Activated T-helper 1 cell treated with anti-CD3 and anti-CD28 coated beads, Interleukin-12 subunit alpha, Interleukin-12 subunit beta, Interleukin-2, Interleukin-4 antibody, amounts not matched to agents 30 ng/mL and 10 ng/mL and 1 ng/mL, durations not matched to agents 14 hours and 24 hours and 36 hours (primary cell): ENCODE measurements around the gene CSNK1D. TPM values are rescaled to one million over a fixed set of nuclear protein-coding genes. Genes with fewer than 3 reads are reported as not detected.
A peak's percentile ranks its signal among the peaks of the same experiment; 100 is the strongest.

ENCODE experiments used
- DNase-seq: peaks from one replicate; pipeline ENCODE4 v3.0.0; 2021; ENCODE audit warnings: low spot score
- H3K27ac Mint-ChIP-seq: one replicate; pipeline ENCODE4 v1.8.0; 2021; ENCODE audit warnings: mild to moderate bottlenecking, mixed read lengths
- H3K27me3 Mint-ChIP-seq: one replicate; pipeline ENCODE4 v1.8.0; 2022; ENCODE audit warnings: mild to moderate bottlenecking, moderate library complexity, mixed read lengths; ENCODE audit not compliant: insufficient read depth
- H3K36me3 Mint-ChIP-seq: one replicate; pipeline ENCODE4 v1.8.0; 2021; ENCODE audit warnings: low read depth, mixed read lengths
- H3K4me1 Mint-ChIP-seq: one replicate; pipeline ENCODE4 v1.8.0; 2021; ENCODE audit warnings: low read depth, mixed read lengths
- H3K4me3 Mint-ChIP-seq: one replicate; pipeline ENCODE4 v1.8.0; 2021; ENCODE audit warnings: mild to moderate bottlenecking, moderate library complexity, mixed read lengths
- H3K9me3 Mint-ChIP-seq: one replicate; pipeline ENCODE4 v1.8.0; 2021; ENCODE audit warnings: mixed read lengths
- intact Hi-C: fragments of 100-400 bp; cut with micrococcal nuclease; formaldehyde crosslinking; loops from one replicate; pipeline ENCODE4 v1.15.1; 2024
- total RNA-seq: library from RNA; stranded (reverse); gene quantifications from 2 replicates; pipeline ENCODE4 v1.2.3, GENCODE V29; 2022

CSNK1D gene
- total RNA-seq, 1 donor from 2014 or later = 161 TPM

DNA sequence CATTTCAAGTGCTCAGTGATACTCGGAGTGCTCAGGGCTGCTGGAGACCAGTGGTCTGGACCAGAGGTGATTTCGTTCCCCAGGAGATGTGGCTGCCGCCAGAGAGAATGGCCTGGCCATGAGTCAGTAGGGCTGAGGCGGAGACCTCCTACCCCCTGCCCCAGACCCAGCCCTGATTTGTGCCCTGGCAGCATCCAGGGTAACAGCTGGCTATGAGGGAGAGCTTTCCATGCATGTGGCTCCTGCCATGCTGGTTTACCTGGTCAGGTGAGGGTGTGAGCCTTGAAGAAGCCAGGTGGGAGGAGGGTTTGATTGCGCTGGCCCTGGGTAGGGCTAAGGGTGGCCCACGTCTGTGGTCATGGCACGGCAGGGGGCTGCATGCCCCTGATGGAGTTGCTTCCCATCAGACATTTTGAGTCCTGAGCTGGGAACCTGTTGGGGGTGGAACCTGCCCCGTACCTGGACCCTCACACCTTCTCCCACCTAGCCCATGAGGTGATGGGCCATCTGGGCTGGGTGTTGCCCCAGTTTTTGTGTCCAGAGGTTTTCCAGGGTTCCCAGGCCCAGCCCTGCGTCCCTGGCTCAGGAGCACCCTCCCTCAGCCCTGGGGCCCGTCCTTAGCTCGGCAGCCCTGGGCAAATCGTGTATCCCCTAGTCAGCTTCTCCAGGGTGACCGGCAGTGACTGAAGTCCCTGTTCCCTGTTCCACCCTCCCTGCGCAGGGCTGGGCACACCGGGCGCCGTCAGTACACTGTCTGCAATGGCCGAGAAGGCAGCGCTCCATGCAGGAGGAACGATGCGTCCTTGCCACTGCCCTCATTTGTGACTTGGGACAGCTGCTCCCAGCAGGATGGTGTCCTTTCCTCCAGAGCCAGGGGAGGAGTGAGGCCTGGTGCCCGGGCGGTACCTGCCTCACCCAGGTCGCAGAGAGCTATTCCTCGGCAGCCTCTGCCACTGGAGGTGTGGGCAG, 9.0 kb upstream of the CSNK1D start:
- H3K4me1 Mint-ChIP-seq = peaks cover 13% of the 10 kb centered on the region

DNA sequence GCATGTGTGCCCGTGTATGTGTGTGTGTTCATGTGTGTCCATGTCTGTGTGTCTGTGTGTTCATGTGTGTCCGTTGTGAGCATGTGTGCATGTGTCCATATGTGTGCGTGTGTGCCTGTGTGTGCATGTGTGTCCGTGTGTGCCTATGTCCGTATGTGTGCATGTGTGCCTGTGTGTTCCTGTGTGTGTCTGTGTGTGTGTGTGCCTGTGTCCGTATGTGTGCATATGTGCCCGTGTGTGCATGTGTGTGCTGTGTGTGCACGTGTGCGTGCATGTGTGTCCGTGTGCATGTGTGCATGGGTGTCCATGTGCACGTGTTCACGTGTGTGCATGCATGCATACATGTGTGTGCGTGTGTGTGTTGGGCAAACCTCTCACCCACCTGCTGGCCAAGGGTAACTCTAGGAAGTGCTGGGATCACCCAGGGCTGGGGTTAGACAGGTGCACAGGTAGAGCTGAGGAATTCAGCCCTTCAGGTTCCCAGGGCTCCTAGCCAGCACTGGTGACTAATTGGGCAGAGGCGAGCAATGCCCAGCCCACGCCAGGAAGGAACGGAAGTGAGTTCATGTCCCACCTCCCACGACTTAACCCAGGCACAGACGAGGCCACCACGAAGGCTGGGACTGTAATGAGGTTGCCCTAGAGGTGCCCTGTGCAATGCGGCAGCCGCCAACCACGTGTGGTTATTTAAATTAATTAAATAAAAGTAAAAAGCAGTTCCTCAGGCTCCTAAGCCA, 8.2 kb upstream of the CSNK1D start:
- no peaks in the 10 kb centered on the region for H3K9me3 Mint-ChIP-seq
- intact Hi-C loops = no loop called here
- peaks cover 4% of the 10 kb centered on the region for H3K27me3 Mint-ChIP-seq
- no peak overlapping the region for H3K27ac Mint-ChIP-seq
- no peak for DNase-seq
- no peak overlapping the region for H3K4me3 Mint-ChIP-seq
- peaks cover 13% of the 10 kb centered on the region for H3K4me1 Mint-ChIP-seq
- no peaks in the 10 kb centered on the region for H3K36me3 Mint-ChIP-seq

More for the DNA sequence above, 9.0 kb upstream of the CSNK1D start:
- Mint-ChIP-seq H3K36me3 (no peaks in the 10 kb centered on the region), H3K27ac (no peak overlapping the region), H3K27me3 (peaks cover 1% of the 10 kb centered on the region), H3K4me3 (no peak overlapping the region), H3K9me3 (no peaks in the 10 kb centered on the region)
- intact Hi-C loops = loop anchor here (1.0 kb wide), 1 partner anchor 10 kb away; no protein-coding TSS in a partner anchor
- DNase-seq = no peak

DNA sequence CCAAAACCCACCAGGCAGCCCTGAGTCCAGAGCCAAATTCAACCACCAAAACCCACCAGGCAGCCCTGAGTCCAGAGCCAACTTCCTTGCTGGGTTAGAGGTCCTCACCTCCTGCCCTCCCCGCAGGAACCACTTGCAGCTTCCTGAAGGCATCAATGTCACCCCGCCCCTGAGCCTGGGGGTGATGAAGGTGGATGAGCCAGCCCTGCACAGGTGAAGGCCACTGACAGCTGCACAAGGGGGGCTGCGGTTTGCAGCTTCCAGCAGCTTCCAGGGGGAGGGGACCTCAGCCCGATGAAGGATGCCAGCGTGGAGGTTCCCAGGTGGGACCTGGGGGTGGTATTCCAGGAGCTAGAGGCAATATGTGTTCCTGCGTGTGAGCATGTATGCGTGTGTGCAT, 7.6 kb upstream of the CSNK1D start:
- Mint-ChIP-seq H3K36me3 (no peaks in the 10 kb centered on the region), H3K27ac (no peak overlapping the region), H3K4me3 (no peak overlapping the region), H3K9me3 (no peaks in the 10 kb centered on the region), H3K27me3 (peaks cover 4% of the 10 kb centered on the region), H3K4me1 (peaks cover 13% of the 10 kb centered on the region)
- intact Hi-C loops = no loop called here
- DNase-seq = no peak

DNA sequence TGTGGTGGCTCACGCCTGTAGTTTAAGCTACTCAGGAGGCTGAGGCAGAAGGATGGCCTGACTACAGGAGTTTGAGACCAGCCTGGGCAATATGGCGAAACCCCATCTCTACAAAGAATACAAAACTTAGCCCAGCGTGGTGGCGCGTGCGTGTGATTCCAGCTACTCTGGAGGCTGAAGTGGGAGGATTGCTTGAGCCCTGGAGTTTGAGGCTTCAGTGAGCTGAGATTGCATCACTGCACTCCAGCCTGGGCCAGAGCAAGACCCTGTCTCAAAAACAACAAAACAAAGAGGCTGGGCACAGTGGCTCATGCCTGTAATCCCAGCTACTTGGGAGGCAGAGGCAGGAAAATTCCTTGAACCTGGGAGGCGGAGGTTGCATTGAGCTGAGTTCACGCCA, 7.0 kb upstream of the CSNK1D start:
- intact Hi-C loops = no loop called here
- no peak for DNase-seq
- no peaks in the 10 kb centered on the region for H3K9me3 Mint-ChIP-seq
- peaks cover 4% of the 10 kb centered on the region for H3K27me3 Mint-ChIP-seq
- no peak overlapping the region for H3K27ac Mint-ChIP-seq
- H3K4me3 Mint-ChIP-seq = no peak overlapping the region
- peaks cover 13% of the 10 kb centered on the region for H3K4me1 Mint-ChIP-seq
- H3K36me3 Mint-ChIP-seq = no peaks in the 10 kb centered on the region

DNA sequence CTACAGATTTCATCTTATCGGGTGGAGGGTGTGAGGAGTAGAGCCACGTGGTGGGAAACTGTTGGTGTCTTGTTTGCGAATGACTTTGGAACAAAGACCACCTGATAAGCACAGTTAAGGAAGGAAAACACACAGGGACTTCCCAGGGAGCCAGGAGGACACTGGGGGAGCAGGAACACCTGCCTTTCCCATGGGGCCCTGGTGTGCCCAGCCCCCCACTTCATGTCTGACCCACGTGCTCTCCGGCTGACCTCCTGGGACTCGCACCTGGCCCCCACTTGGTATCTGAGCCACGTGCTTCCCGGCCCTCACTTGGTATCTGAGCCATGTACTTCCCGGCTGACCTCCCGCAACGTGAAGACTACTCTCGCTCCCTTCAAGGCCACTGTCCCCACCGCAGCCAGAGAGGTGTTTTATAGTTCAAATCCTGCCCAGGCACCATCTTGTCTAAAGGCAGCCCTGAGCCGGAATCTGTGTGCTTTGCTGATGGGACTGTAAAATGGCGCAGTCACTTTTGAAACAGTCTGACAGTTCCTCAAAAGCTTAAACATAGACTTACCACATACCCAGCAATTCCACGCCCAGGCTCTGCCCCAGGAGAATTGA, 5.4 kb upstream of the CSNK1D start:
- Mint-ChIP-seq H3K36me3 (no peaks in the 10 kb centered on the region), H3K27me3 (peaks cover 4% of the 10 kb centered on the region)

DNA sequence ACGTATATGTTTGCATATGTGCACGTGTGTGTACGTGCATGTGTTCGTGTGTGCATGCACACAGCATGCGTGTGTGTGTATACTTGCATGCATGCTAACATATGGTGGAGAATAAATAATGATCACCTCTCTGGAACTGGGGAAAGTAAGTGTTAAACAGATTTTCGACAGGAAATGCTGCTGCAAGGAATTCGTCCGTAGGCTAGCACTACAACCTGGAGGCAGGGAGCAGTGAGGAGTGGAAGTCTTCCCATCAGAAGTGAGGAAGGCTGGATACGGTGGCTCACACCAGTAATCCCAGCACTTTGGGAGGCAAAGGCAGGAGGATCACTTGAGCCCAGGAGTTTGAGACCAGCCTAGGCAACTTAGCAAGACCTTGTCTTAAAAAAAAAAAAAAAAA, 4.8 kb upstream of the CSNK1D start:
- no peak for DNase-seq
- Mint-ChIP-seq H3K27ac (no peak overlapping the region), H3K9me3 (no peaks in the 10 kb centered on the region), H3K36me3 (no peaks in the 10 kb centered on the region), H3K4me3 (no peak overlapping the region), H3K27me3 (peaks cover 4% of the 10 kb centered on the region), H3K4me1 (peaks cover 13% of the 10 kb centered on the region)
- intact Hi-C loops = no loop called here

More for the DNA sequence above, 5.4 kb upstream of the CSNK1D start:
- no peak for DNase-seq
- intact Hi-C loops = no loop called here
- no peak overlapping the region for H3K4me3 Mint-ChIP-seq
- no peaks in the 10 kb centered on the region for H3K9me3 Mint-ChIP-seq
- H3K4me1 Mint-ChIP-seq = peaks cover 13% of the 10 kb centered on the region
- H3K27ac Mint-ChIP-seq = no peak overlapping the region

DNA sequence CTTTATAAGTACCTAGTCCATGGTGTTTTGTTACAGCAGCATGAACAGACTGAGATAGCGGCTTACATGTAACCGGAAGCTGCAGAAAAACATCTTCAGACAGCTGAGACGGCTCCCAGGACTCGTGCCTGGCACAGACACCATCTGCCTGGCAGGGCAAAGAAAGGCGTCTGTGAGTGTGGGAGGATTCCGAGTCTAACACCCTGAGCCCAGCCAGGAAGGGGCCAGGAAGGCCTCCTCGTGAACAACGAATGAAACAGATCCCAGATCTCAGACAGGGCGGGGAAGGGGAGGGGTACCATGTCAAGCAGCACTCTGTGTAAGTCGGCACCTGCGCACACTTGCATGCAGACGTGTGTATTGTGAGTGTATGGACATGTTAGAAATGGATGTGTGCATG, 4.4 kb upstream of the CSNK1D start:
- Mint-ChIP-seq H3K9me3 (no peaks in the 10 kb centered on the region), H3K4me1 (peaks cover 13% of the 10 kb centered on the region), H3K27ac (no peak overlapping the region), H3K36me3 (no peaks in the 10 kb centered on the region), H3K4me3 (no peak overlapping the region), H3K27me3 (peaks cover 4% of the 10 kb centered on the region)
- no peak for DNase-seq
- intact Hi-C loops = no loop called here

DNA sequence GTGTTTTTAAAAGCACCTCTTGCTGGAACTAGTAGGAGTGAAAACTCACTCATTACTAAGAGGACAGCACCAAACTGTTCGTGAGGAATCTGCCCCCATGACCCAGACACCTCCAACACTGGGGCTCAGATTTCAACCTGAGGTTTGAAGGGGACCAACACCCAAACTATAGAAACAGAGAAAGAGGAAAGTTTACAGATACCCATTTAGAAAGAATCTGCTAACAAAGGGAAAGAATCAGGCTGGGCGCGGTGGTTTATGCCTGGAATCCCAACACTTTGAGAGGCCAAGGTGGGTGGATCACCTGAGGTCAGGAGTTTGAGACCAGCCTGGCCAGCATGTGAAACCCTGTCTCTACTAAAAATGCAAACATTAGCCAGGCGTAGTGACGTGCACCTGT, 3.4 kb upstream of the CSNK1D start:
- Mint-ChIP-seq H3K27me3 (peaks cover 4% of the 10 kb centered on the region), H3K27ac (no peak overlapping the region), H3K4me1 (peaks cover 19% of the 10 kb centered on the region), H3K4me3 (no peak overlapping the region), H3K9me3 (no peaks in the 10 kb centered on the region), H3K36me3 (peaks cover 4% of the 10 kb centered on the region)
- no peak for DNase-seq
- intact Hi-C loops = no loop called here

DNA sequence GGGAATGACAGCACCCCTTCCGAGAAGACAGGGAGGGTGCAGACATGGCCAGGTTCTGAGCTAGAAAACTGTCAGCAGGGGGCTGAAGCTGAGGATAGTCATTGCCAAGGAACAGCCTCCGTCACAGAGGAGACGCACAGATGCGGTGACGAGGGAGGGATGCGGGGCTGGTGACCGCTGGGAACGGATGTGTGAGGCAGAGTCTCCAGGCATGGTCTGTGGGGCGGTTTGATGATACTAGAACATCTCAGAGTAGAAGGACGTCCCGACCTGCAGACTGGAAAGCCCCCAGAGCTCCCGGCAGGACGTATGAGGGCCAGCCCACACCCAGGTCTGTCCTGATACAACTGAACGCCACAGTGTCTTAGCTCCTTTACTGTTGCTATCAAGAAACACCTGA, 1.8 kb upstream of the CSNK1D start:
- Mint-ChIP-seq H3K4me3 (no peak overlapping the region), H3K4me1 (peaks cover 21% of the 10 kb centered on the region), H3K9me3 (no peaks in the 10 kb centered on the region), H3K27me3 (peaks cover 4% of the 10 kb centered on the region), H3K36me3 (peaks cover 17% of the 10 kb centered on the region), H3K27ac (no peak overlapping the region)
- no peak for DNase-seq
- intact Hi-C loops = no loop called here

DNA sequence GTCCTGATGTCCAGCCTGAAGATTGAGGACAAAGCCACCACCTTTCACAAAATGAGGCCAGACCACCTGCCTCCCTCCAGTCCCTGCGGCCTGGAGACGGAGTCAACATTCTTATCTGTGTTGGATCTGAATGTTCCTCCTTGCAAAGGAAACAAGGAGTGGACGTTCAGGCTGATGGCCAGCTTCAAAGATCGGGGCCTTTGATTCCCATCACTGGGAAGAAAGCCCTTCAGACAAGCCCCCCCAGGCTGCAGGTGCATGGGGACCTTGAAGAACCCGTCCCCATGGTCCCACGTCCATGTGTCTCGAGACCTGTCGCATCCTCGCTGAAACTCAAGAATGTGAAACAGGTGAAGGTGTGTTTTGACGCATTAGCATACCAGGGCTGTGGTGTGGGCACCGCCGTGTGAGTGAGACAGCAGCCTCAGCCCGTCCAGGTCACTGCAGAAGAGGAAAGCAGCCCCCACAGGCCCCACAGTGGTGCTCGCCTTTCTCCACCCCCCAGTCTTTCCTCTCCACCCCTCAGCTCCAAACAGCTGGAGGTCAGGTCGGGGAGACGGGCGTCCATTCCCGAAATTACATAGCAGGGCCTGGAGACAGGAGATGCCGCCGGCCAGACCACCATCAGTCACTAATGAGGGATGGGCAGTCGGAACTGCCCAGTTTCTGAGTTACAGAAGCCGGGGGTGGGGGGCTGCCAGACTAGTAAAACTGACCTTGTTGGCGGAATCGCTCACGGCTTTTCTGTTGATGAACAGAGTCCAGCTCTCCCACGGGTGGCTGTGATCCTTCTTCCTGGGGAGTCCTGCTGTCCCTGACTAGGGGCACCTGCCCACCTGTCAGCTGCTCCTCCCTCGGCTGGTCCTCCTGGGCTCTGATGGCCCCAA, 877 bp upstream of the CSNK1D start:
- Mint-ChIP-seq H3K4me3 (peak overlapping the region; percentile 90), H3K4me1 (peaks cover 30% of the 10 kb centered on the region), H3K36me3 (peaks cover 23% of the 10 kb centered on the region), H3K9me3 (no peaks in the 10 kb centered on the region), H3K27me3 (peaks cover 3% of the 10 kb centered on the region), H3K27ac (no peak overlapping the region)
- intact Hi-C loops = loop anchor here (5.0 kb wide), 1 partner anchor 37 kb away; no protein-coding TSS in a partner anchor
- no peak for DNase-seq

DNA sequence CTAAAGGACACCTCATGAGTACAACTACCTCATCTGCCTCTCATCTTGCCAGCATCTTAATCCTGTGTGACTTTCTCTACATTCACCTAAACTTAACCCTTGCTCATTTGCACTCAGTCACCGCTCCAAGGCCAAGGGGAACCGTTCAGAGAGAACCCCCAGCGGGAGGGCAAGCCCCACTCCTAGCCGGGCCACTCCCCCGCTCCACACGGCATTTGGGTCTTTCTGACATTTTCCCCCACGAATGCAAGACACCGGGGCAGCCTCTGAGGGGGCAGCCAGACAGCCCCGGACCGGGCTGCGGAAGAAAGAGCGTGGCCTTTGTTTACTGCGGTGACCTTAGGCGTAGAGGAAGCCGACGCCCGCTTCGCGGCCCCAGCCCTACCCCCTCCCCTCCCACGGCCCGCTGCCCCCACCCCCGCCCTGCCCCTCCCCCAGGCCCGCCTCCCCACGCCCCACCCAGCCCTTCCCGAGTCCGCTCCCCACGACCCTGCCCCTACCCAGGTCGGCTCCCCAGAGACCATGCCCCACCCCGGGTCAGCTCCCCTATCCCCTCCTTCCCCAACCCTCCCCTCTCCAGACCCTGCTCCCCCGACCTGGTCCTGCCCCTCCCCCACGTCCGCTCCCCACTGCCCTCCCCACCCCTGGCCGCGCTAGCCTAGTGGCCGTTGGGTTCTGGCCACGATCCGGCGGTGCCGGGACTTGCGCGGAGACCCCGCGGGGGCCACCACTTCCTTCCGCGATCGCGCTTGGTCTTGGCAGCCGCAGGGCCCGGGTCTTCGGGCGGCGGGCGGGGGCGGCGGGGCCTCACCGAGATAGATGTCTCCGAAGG, 789 bp downstream of the CSNK1D start:
- peak; percentile 44 for DNase-seq
- H3K4me1 Mint-ChIP-seq = peaks cover 45% of the 10 kb centered on the region
- intact Hi-C loops = loop anchor here (1.0 to 5.0 kb wide), 7 partner anchors 20 to 426 kb away; partner anchors contain the start of genes CD7, HEXD, OGFOD3 and RAB40B
- H3K4me3 Mint-ChIP-seq = peak overlapping the region; percentile 94
- H3K27ac Mint-ChIP-seq = peak overlapping the region; percentile 99
- H3K36me3 Mint-ChIP-seq = peaks cover 29% of the 10 kb centered on the region
- peaks cover 2% of the 10 kb centered on the region for H3K27me3 Mint-ChIP-seq
- H3K9me3 Mint-ChIP-seq = no peaks in the 10 kb centered on the region
